ENCODE measurements around the gene DCDC2C.

DNA sequence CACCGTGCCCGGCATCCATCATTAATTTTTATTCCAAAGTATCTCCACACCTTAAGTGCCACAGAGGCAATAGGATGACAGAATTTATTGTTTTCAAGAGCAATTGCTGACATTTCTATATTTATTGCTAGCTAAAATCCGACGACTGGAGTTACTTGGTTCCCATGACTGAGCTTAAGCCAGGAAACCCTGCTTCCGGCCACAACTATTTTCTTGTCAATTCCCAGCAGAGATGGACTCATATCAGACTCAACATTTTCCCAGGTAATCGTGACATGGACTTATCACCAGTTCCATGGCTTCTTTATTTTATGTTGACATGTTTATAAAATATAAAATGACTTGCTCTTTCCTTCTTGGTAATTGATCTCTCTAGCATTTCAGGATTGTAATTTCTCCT, 20.6 kb upstream of the DCDC2C start:
- TF ChIP-seq GATA2 (IDR thresholded peaks at IDR 0.05; ENCODE audit: low read depth, low read length) (no peak), GATA3 (IDR thresholded peaks at IDR 0.05; ENCODE audit: low read depth, low read length) (no peak)

Data from SH-SY5Y (cell line).